Measurements from ENCODE around the gene PNMA5. TPM values are rescaled to one million over a fixed set of nuclear protein-coding genes. Genes with fewer than 3 reads are reported as not detected.

Gene PNMA5
- total and polyA plus RNA-seq, 2 of the 8 experiments (the other 6 are each of a cell fraction or from before 2014, with no cell fraction given): 0.11 TPM

- Histone ChIP-seq H3K4ac (replicated peaks; ENCODE audit: insufficient read length, low read depth, low read length) (no peak overlapping the region), H2BK15ac (ENCODE audit: low read length) (no peak overlapping the region), H4K8ac (ENCODE audit: extremely low read depth, insufficient read depth, low read length) (no peak overlapping the region), H3K4me2 (ENCODE audit: insufficient read depth in 1 of 2, low read depth in 2 of 2, low read length in 2 of 2) (no peak overlapping the region), H3K14ac (ENCODE audit: insufficient read length) (no peak overlapping the region), H3K18ac (ENCODE audit: extremely low read depth, low read length) (no peak overlapping the region), H3K9me3 (ENCODE audit: insufficient read depth in 2 of 2, low read depth in 1 of 2, low read length in 1 of 2) (no peaks in the 10 kb centered on the region), H3K23me2 (ENCODE audit: low read depth, low read length) (no peaks in the 10 kb centered on the region), H2BK5ac (ENCODE audit: low read depth, low read length) (no peak overlapping the region), H2BK20ac (ENCODE audit: low read length) (no peak overlapping the region), H2BK12ac (ENCODE audit: low read depth, low read length) (no peak overlapping the region), H3K79me1 (ENCODE audit: low read depth, low read length) (no peaks in the 10 kb centered on the region), H3K9ac (replicated peaks in 1 of 4; ENCODE audit: extremely low read depth in 1 of 4, low read depth in 3 of 4, low read length in 3 of 4) (no peak overlapping the region), H2AFZ (ENCODE audit: low read length) (no peak overlapping the region), H3K4me1 (replicated peaks in 1 of 4; ENCODE audit: control insufficient read depth in 3 of 4, insufficient read depth in 4 of 4, low read length in 3 of 4) (no peaks in the 10 kb centered on the region), H4K91ac (replicated peaks; ENCODE audit: insufficient read length, low read length) (no peak overlapping the region), H3K79me2 (ENCODE audit: control insufficient read depth in 1 of 2, insufficient read depth in 2 of 2, low read length in 2 of 2) (no peaks in the 10 kb centered on the region), H4K20me1 (replicated peaks in 1 of 2; ENCODE audit: control insufficient read depth in 1 of 2, insufficient read depth in 2 of 2, low read length in 2 of 2) (peaks cover 0 to 1% of the 10 kb centered on the region in 2 experiments), H3K56ac (replicated peaks; ENCODE audit: insufficient read length, low read depth, low read length) (no peak overlapping the region), H2AK5ac (ENCODE audit: low read depth, low read length) (no peak overlapping the region), H3K27me3 (replicated peaks in 1 of 4; ENCODE audit: control insufficient read depth in 3 of 4, extremely low read depth in 1 of 4, insufficient read depth in 3 of 4, low read length in 3 of 4) (no peaks in the 10 kb centered on the region), H4K5ac (ENCODE audit: insufficient read length, low read depth, low read length) (no peak overlapping the region), H3K23ac (ENCODE audit: insufficient read length) (no peak overlapping the region), H2BK120ac (replicated peaks; ENCODE audit: low read depth, low read length) (no peak overlapping the region), H3K27ac (ENCODE audit: low read depth, low read length) (no peak overlapping the region), H3K4me3 (ENCODE audit: extremely low read depth in 1 of 4, insufficient read depth in 2 of 4, low read depth in 3 of 4, low read length in 4 of 4) (no peak overlapping the region), H3K36me3 (ENCODE audit: control insufficient read depth in 2 of 4, insufficient read depth in 4 of 4, low read length in 3 of 4) (no peaks in the 10 kb centered on the region; a peak in 1 of 8 replicates)
- ChIA-PET CTCF (ENCODE audit: partially characterized antibody) (no interaction called here), POLR2A (ENCODE audit: partially characterized antibody) (no interaction called here)
- no peak for DNase-seq (ENCODE audit: low read depth in 1 of 2, low spot score in 2 of 2)
- WGBS, 2 experiments (ENCODE audit: extremely low coverage in 1 of 2, insufficient coverage in 1 of 2, insufficient read length in 1 of 2, insufficient replicate concordance in 2 of 2, low coverage in 1 of 2, low lambda C conversion rate in 2 of 2, missing lambda C conversion rate in 1 of 2): 88% methylated on average over 2 of the region's 4 CpGs; no CpG with 5 or more reads in 1 of the 2 experiments
- no peak for FAIRE-seq
- TF ChIP-seq RBBP5 (IDR thresholded peaks at IDR 0.05; ENCODE audit: borderline replicate concordance, low read depth, low read length): no peak
- no peak for TF ChIP-seq RXRA (IDR thresholded peaks at IDR 0.05; ENCODE audit: insufficient read depth, low read depth, low read length)
- no peak for TF ChIP-seq JUND (IDR thresholded peaks at IDR 0.05; ENCODE audit: low read length)
- TF ChIP-seq ATF3 (IDR thresholded peaks at IDR 0.05; ENCODE audit: insufficient read depth, low read depth, low read length): no peak
- TF ChIP-seq USF2 (IDR thresholded peaks at IDR 0.05; ENCODE audit: low read length): no peak
- no peak for TF ChIP-seq SIN3A (conservative IDR thresholded peaks at IDR 0.05 in 1 of 2, IDR thresholded peaks at IDR 0.05 in 1 of 2; ENCODE audit: low read depth in 1 of 2, low read length in 2 of 2)
- TF ChIP-seq TCF12 (IDR thresholded peaks at IDR 0.05; ENCODE audit: low read depth, low read length): no peak
- no peak for TF ChIP-seq TEAD4 (IDR thresholded peaks at IDR 0.05; ENCODE audit: low read depth, low read length)
- TF ChIP-seq SAP30 (IDR thresholded peaks at IDR 0.05; ENCODE audit: insufficient read depth, insufficient replicate concordance, low read length): no peak
- no peak for TF ChIP-seq RAD21 (IDR thresholded peaks at IDR 0.05 in 1 of 2, conservative IDR thresholded peaks at IDR 0.05 in 1 of 2; ENCODE audit: low read depth in 2 of 2, low read length in 2 of 2)
- TF ChIP-seq TAF1 (IDR thresholded peaks at IDR 0.05; ENCODE audit: low read depth, low read length): no peak
- TF ChIP-seq ZNF274 (IDR thresholded peaks at IDR 0.05; ENCODE audit: borderline replicate concordance, extremely low read depth, low read length): no peak
- TF ChIP-seq SIX5 (IDR thresholded peaks at IDR 0.05; ENCODE audit: low read depth, low read length): no peak
Measured at GRCh38 chrX:152949114-152949513, 44.8 kb downstream of the PNMA5 start.
